Liver (tissue), 3 donors: ENCODE data around the gene HENMT1.
"Not testable (repeated sequence)": the region's sequence is repeated elsewhere in the genome, so short reads cannot be mapped to it uniquely, and the experiment has no call there.

Experiments used
- HNF4A ChIP-seq, 2 donors: conservative IDR thresholded peaks; 2 replicates each; pipeline ENCODE4 v1.6.1; 2016; ENCODE audit warnings: antibody characterized with exemption in 2 of 2, mild to moderate bottlenecking in 2 of 2
- JUND ChIP-seq, 2 donors: IDR thresholded peaks; 2 replicates each; pipeline ENCODE4 v1.6.1; 2016; ENCODE audit warnings: antibody characterized with exemption in 2 of 2
- YY1 ChIP-seq: IDR thresholded peaks from 2 replicates; pipeline ENCODE4 v1.6.1; 2016; ENCODE audit warnings: antibody characterized with exemption, mild to moderate bottlenecking
- TF ChIP-seq, protein P1 (sequence below): fragments of 150-350 bp; IDR thresholded peaks from 2 replicates; pipeline ENCODE4 v1.5.1; 2017; ENCODE audit warnings: improper control_type of control experiment, low read depth, low read length; ENCODE audit not compliant: missing input control
- TF ChIP-seq, protein P2 (sequence below): IDR thresholded peaks from 2 replicates; pipeline ENCODE4 v1.6.1; 2016; ENCODE audit warnings: antibody characterized with exemption
- donor health status: healthy.
- donor health status: healthy.

DNA sequence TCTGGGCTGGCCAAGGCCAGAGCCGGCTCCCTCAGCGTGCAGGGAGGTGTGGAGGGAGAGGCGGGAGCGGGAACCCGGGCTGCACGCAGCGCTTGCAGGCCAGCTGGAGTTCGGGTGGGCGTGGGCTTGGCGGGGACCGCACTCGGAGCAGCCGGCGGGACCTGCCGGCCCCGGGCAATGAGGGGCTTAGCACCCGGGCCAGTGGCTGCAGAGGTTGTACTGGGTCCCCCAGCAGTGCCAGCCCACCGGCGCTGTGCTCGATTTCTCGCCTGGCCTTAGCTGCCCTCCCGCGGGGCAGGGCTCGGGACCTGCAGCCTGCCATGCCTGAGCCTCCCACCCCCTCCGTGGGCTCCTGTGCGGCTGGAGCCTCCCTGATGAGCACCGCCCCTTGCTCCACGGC lies 6.5 kb upstream of the HENMT1 start:
- TF ChIP-seq, protein P1, sequence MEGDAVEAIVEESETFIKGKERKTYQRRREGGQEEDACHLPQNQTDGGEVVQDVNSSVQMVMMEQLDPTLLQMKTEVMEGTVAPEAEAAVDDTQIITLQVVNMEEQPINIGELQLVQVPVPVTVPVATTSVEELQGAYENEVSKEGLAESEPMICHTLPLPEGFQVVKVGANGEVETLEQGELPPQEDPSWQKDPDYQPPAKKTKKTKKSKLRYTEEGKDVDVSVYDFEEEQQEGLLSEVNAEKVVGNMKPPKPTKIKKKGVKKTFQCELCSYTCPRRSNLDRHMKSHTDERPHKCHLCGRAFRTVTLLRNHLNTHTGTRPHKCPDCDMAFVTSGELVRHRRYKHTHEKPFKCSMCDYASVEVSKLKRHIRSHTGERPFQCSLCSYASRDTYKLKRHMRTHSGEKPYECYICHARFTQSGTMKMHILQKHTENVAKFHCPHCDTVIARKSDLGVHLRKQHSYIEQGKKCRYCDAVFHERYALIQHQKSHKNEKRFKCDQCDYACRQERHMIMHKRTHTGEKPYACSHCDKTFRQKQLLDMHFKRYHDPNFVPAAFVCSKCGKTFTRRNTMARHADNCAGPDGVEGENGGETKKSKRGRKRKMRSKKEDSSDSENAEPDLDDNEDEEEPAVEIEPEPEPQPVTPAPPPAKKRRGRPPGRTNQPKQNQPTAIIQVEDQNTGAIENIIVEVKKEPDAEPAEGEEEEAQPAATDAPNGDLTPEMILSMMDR = not testable (repeated sequence)
- TF ChIP-seq, protein P2, sequence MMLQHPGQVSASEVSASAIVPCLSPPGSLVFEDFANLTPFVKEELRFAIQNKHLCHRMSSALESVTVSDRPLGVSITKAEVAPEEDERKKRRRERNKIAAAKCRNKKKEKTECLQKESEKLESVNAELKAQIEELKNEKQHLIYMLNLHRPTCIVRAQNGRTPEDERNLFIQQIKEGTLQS = not testable (repeated sequence)
- TF ChIP-seq JUND (IDR thresholded peaks at IDR 0.05); YY1; HNF4A (conservative IDR thresholded peaks at IDR 0.05): not testable (repeated sequence)
